ENCODE measurements around the gene FMC1. TPM values are rescaled to one million over a fixed set of nuclear protein-coding genes. Genes with fewer than 3 reads are reported as not detected.

FMC1 gene, protein sequence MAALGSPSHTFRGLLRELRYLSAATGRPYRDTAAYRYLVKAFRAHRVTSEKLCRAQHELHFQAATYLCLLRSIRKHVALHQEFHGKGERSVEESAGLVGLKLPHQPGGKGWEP
- 3.8 and 6.5 TPM in 2 replicates for total RNA-seq

DNA sequence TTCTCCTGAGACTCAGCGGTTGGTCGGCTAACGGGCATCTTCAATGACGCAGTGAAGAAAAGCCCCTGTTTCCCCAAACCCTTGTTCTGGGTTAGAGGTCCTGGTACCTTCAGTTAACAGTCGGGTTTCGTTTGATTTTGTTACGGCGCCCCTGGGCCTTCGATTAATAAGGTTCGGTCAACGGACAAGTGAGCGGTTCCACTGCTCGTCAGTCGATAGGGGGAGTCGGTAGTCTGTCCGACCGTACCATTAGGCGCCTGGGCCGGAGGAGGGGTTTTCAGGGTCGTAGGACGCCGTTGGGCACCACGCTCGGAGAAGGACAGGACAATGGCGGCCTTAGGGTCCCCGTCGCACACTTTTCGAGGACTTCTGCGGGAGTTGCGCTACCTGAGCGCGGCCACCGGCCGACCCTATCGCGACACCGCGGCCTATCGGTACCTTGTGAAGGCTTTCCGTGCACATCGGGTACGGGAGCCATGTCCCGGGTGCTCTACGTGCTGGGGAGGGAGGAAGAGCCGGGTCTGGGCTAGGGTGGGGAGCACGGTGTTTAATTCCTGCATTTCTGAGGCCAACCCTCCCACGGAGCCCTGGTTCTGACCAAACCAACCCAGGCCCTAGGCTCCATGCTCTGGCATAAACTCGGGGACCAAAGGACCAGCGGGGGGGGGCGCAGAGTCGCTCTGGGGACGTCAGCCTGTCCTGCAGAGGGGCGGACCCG is at the start of gene FMC1:
TSS of gene FMC1 (plus strand) at position 280 of the 718 bp plus-strand sequence. CDS start at position 328, 48 bp downstream.

DNA sequence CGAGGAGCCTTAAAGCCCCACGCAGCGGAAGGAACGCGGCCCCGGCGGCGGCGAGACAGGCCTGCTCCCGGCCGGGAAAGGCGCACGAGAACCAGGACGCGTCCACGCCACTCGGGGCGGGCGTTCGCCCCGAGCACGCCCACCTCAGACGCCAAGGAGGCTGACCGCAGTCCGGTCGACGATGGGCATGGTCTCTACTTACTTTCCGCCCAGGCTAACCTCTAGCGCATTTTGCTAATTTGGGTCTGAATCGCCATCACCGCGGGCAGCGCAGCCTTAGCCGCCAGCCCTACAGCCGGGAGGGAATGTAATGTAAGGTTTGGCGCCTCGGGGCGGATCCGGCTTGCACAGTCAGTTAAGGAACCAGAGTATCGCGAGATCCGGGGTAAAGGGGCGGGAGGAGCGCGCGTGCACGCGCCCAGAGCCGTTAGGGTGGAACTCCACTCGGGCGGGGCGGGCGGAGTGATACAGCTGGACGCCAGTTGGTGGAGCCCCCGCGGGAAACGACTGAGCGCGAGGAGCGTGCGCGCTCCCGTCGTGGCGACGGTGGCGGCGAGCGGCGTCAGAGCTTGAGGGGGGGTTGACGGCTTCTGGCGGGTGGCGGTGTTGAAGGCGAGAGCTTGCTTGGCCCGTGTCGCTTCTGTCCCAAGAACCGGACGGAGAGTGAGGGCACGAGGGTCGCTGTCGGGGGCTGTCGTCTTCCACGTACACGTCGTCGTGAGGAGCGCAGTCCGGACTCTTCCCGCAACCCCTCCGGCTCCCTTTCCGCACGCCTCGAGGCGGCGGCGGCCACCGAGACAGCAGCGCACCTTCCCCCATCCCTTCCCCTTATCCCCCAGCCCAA is 18.5 kb downstream of the FMC1 start, which contains the start of gene LUC7L2:
TSS of gene LUC7L2 (plus strand) at position 529 of the 844 bp plus-strand sequence. CDS start 368 bp downstream, outside the sequence.

Other genes with a start within 250 kb of the FMC1 start
- gene ZC3HAV1, start 231.6 kb upstream of the FMC1 start, total RNA-seq, result 26.4 and 38.8 TPM in 2 replicates
- 7.1 and 7.5 TPM in 2 replicates for gene UBN2, start 110.1 kb upstream of the FMC1 start, total RNA-seq
- 38.3 and 52.8 TPM in 2 replicates for gene LUC7L2, start 18.6 kb downstream of the FMC1 start, total RNA-seq
- not detected in 2 replicates for gene KLRG2, start 142.3 kb downstream of the FMC1 start, total RNA-seq
- gene CLEC2L, start 182.3 kb downstream of the FMC1 start, total RNA-seq, result not detected in 2 replicates

Measured in smooth muscle cell of the umbilical artery (primary cell).